HEK293 (cell line): ENCODE results near the gene ITPKC.

Source experiments
- KLF7 ChIP-seq: fragments of 450-650 bp; formaldehyde crosslinking; IDR thresholded peaks from 2 replicates; pipeline ENCODE4 v1.5.1; 2016; ENCODE audit warnings: missing biosample characterization, missing genetic modification characterization, borderline replicate concordance
- ZBTB7A ChIP-seq: fragments of 450-650 bp; formaldehyde crosslinking; IDR thresholded peaks from 2 replicates; pipeline ENCODE4 v1.5.1; 2016; ENCODE audit warnings: low read depth, missing biosample characterization, missing genetic modification characterization
- ZFP41 ChIP-seq: fragments of 450-650 bp; formaldehyde crosslinking; IDR thresholded peaks from 2 replicates; pipeline ENCODE4 v1.5.1; 2016; ENCODE audit warnings: missing biosample characterization, missing genetic modification characterization, borderline replicate concordance
- ZIC2 ChIP-seq: fragments of 450-650 bp; formaldehyde crosslinking; IDR thresholded peaks from 2 replicates; pipeline ENCODE4 v1.5.1; 2016; ENCODE audit warnings: missing biosample characterization, missing genetic modification characterization
- ZNF169 ChIP-seq: fragments of 450-650 bp; formaldehyde crosslinking; IDR thresholded peaks from 2 replicates; pipeline ENCODE4 v1.5.1; 2016; ENCODE audit warnings: missing biosample characterization, missing genetic modification characterization
- ZNF211 ChIP-seq: fragments of 450-650 bp; formaldehyde crosslinking; IDR thresholded peaks from 2 replicates; pipeline ENCODE4 v1.5.1; 2016; ENCODE audit warnings: low read depth, missing biosample characterization, missing genetic modification characterization
- ZNF24 ChIP-seq: fragments of 450-650 bp; formaldehyde crosslinking; IDR thresholded peaks from 2 replicates; pipeline ENCODE4 v1.5.1; 2016; ENCODE audit warnings: missing biosample characterization, missing genetic modification characterization
- ZNF600 ChIP-seq: fragments of 450-650 bp; formaldehyde crosslinking; IDR thresholded peaks from 2 replicates; pipeline ENCODE4 v1.5.1; 2016; ENCODE audit warnings: missing biosample characterization, missing genetic modification characterization
- ZNF621 ChIP-seq: fragments of 450-650 bp; formaldehyde crosslinking; IDR thresholded peaks from 2 replicates; pipeline ENCODE4 v1.5.1; 2017; ENCODE audit warnings: missing biosample characterization, missing genetic modification characterization
- ZNF629 ChIP-seq: fragments of 450-650 bp; formaldehyde crosslinking; IDR thresholded peaks from 2 replicates; pipeline ENCODE4 v1.5.1; 2017; ENCODE audit warnings: missing biosample characterization, missing genetic modification characterization
- ZNF660 ChIP-seq: fragments of 450-650 bp; IDR thresholded peaks from 2 replicates; pipeline ENCODE4 v1.5.1; 2018; ENCODE audit warnings: missing biosample characterization, mild to moderate bottlenecking, missing genetic modification characterization
- ZNF701 ChIP-seq: fragments of 450-650 bp; formaldehyde crosslinking; IDR thresholded peaks from 2 replicates; pipeline ENCODE4 v1.5.1; 2016; ENCODE audit warnings: missing biosample characterization, missing genetic modification characterization
- TF ChIP-seq, protein P1 (sequence below): fragments of 450-650 bp; formaldehyde crosslinking; conservative IDR thresholded peaks from 2 replicates; pipeline ENCODE4 v1.5.1; 2016; ENCODE audit warnings: low read depth, missing biosample characterization, missing genetic modification characterization
- TF ChIP-seq, protein P2 (sequence below): fragments of 450-650 bp; formaldehyde crosslinking; IDR thresholded peaks from 2 replicates; pipeline ENCODE4 v1.5.1; 2017; ENCODE audit warnings: missing biosample characterization, missing genetic modification characterization
- TF ChIP-seq, protein P3 (sequence below): fragments of 450-650 bp; formaldehyde crosslinking; IDR thresholded peaks from 2 replicates; pipeline ENCODE4 v1.5.1; 2016; ENCODE audit warnings: missing biosample characterization, missing genetic modification characterization, borderline replicate concordance
- TF ChIP-seq, protein P4 (sequence below): fragments of 450-650 bp; formaldehyde crosslinking; IDR thresholded peaks from 2 replicates; pipeline ENCODE4 v1.5.1; 2016; ENCODE audit warnings: missing biosample characterization, missing genetic modification characterization
- TF ChIP-seq, protein P5 (sequence below): fragments of 450-650 bp; formaldehyde crosslinking; IDR thresholded peaks from 2 replicates; pipeline ENCODE4 v1.5.1; 2017; ENCODE audit warnings: missing biosample characterization, missing genetic modification characterization
- TF ChIP-seq, protein P6 (sequence below): fragments of 450-650 bp; formaldehyde crosslinking; IDR thresholded peaks from 2 replicates; pipeline ENCODE4 v1.5.1; 2016; ENCODE audit warnings: missing biosample characterization, missing genetic modification characterization
- TF ChIP-seq, protein P7 (sequence below): fragments of 450-650 bp; formaldehyde crosslinking; conservative IDR thresholded peaks from 2 replicates; pipeline ENCODE4 v1.5.1; 2016; ENCODE audit warnings: low read depth, missing biosample characterization, missing genetic modification characterization

The ITPKC gene

DNA sequence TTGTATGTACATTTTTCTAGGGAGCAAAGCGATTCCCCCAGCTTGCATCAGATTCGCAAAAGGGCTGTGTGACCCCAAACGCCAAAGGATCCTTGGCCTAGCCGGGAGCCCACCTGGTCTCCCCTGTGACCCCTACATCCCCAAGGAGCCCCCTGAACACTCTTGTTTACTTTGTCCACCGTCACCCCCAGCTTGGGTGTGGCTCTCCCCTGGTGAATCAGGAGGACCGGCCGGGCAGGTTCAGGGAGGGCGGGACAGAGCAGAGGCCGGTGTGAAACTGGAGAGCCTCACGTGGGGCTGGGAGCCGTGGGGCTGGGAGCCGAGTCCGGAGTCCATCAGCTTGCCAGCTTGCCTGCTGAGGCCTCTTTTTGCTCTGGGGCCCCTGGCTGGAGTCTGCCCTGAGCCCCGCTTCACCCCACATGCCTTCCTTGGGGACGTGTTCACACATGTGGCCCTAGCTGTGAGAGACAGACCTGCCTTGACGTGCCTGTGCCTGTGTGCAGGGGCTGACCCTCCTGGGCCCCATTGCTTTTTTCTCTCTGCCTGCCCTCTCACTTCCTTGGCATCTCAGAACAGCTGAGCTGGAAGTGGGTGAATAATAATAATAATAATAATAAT is 2.0 kb downstream of the ITPKC start (continued):
- TF ChIP-seq, protein P1, sequence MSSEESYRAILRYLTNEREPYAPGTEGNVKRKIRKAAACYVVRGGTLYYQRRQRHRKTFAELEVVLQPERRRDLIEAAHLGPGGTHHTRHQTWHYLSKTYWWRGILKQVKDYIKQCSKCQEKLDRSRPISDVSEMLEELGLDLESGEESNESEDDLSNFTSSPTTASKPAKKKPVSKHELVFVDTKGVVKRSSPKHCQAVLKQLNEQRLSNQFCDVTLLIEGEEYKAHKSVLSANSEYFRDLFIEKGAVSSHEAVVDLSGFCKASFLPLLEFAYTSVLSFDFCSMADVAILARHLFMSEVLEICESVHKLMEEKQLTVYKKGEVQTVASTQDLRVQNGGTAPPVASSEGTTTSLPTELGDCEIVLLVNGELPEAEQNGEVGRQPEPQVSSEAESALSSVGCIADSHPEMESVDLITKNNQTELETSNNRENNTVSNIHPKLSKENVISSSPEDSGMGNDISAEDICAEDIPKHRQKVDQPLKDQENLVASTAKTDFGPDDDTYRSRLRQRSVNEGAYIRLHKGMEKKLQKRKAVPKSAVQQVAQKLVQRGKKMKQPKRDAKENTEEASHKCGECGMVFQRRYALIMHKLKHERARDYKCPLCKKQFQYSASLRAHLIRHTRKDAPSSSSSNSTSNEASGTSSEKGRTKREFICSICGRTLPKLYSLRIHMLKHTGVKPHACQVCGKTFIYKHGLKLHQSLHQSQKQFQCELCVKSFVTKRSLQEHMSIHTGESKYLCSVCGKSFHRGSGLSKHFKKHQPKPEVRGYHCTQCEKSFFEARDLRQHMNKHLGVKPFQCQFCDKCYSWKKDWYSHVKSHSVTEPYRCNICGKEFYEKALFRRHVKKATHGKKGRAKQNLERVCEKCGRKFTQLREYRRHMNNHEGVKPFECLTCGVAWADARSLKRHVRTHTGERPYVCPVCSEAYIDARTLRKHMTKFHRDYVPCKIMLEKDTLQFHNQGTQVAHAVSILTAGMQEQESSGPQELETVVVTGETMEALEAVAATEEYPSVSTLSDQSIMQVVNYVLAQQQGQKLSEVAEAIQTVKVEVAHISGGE (tag by site-specific recombination): no peak; the same call in 1 of the 2 replicates
- TF ChIP-seq ZNF629 (tag by site-specific recombination) (peak; percentile 20; the same call in 1 of the 2 replicates), ZNF600 (tag by site-specific recombination) (peak; percentile 64), ZNF701 (tag by site-specific recombination) (no peak), ZIC2 (tag by site-specific recombination) (peak; percentile 68), KLF7 (tag by site-specific recombination) (no peak; the same call in 1 of the 2 replicates), ZNF660 (tag by site-specific recombination) (peak; percentile 56; the same call in 1 of the 2 replicates), ZNF211 (tag by site-specific recombination) (no peak), ZNF621 (no peak), ZNF24 (tag by site-specific recombination) (peak; percentile 31; the same call in 1 of the 2 replicates), ZNF169 (tag by site-specific recombination) (no peak), ZFP41 (tag by site-specific recombination) (no peak), ZBTB7A (tag by site-specific recombination) (no peak)
- TF ChIP-seq, protein P2, sequence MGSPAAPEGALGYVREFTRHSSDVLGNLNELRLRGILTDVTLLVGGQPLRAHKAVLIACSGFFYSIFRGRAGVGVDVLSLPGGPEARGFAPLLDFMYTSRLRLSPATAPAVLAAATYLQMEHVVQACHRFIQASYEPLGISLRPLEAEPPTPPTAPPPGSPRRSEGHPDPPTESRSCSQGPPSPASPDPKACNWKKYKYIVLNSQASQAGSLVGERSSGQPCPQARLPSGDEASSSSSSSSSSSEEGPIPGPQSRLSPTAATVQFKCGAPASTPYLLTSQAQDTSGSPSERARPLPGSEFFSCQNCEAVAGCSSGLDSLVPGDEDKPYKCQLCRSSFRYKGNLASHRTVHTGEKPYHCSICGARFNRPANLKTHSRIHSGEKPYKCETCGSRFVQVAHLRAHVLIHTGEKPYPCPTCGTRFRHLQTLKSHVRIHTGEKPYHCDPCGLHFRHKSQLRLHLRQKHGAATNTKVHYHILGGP (tag by site-specific recombination): no peak
- TF ChIP-seq, protein P3, sequence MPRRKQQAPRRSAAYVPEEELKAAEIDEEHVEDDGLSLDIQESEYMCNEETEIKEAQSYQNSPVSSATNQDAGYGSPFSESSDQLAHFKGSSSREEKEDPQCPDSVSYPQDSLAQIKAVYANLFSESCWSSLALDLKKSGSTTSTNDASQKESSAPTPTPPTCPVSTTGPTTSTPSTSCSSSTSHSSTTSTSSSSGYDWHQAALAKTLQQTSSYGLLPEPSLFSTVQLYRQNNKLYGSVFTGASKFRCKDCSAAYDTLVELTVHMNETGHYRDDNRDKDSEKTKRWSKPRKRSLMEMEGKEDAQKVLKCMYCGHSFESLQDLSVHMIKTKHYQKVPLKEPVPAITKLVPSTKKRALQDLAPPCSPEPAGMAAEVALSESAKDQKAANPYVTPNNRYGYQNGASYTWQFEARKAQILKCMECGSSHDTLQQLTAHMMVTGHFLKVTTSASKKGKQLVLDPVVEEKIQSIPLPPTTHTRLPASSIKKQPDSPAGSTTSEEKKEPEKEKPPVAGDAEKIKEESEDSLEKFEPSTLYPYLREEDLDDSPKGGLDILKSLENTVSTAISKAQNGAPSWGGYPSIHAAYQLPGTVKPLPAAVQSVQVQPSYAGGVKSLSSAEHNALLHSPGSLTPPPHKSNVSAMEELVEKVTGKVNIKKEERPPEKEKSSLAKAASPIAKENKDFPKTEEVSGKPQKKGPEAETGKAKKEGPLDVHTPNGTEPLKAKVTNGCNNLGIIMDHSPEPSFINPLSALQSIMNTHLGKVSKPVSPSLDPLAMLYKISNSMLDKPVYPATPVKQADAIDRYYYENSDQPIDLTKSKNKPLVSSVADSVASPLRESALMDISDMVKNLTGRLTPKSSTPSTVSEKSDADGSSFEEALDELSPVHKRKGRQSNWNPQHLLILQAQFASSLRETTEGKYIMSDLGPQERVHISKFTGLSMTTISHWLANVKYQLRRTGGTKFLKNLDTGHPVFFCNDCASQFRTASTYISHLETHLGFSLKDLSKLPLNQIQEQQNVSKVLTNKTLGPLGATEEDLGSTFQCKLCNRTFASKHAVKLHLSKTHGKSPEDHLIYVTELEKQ (tag by site-specific recombination): no peak
- TF ChIP-seq, protein P4, sequence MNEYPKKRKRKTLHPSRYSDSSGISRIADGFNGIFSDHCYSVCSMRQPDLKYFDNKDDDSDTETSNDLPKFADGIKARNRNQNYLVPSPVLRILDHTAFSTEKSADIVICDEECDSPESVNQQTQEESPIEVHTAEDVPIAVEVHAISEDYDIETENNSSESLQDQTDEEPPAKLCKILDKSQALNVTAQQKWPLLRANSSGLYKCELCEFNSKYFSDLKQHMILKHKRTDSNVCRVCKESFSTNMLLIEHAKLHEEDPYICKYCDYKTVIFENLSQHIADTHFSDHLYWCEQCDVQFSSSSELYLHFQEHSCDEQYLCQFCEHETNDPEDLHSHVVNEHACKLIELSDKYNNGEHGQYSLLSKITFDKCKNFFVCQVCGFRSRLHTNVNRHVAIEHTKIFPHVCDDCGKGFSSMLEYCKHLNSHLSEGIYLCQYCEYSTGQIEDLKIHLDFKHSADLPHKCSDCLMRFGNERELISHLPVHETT (tag by site-specific recombination): no peak
- TF ChIP-seq, protein P5, sequence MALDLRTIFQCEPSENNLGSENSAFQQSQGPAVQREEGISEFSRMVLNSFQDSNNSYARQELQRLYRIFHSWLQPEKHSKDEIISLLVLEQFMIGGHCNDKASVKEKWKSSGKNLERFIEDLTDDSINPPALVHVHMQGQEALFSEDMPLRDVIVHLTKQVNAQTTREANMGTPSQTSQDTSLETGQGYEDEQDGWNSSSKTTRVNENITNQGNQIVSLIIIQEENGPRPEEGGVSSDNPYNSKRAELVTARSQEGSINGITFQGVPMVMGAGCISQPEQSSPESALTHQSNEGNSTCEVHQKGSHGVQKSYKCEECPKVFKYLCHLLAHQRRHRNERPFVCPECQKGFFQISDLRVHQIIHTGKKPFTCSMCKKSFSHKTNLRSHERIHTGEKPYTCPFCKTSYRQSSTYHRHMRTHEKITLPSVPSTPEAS (tag by site-specific recombination): no peak
- TF ChIP-seq, protein P6, sequence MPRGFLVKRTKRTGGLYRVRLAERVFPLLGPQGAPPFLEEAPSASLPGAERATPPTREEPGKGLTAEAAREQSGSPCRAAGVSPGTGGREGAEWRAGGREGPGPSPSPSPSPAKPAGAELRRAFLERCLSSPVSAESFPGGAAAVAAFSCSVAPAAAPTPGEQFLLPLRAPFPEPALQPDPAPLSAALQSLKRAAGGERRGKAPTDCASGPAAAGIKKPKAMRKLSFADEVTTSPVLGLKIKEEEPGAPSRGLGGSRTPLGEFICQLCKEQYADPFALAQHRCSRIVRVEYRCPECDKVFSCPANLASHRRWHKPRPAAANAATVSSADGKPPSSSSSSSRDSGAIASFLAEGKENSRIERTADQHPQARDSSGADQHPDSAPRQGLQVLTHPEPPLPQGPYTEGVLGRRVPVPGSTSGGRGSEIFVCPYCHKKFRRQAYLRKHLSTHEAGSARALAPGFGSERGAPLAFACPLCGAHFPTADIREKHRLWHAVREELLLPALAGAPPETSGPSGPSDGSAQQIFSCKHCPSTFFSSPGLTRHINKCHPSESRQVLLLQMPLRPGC (tag by site-specific recombination): no peak
- TF ChIP-seq, protein P7, sequence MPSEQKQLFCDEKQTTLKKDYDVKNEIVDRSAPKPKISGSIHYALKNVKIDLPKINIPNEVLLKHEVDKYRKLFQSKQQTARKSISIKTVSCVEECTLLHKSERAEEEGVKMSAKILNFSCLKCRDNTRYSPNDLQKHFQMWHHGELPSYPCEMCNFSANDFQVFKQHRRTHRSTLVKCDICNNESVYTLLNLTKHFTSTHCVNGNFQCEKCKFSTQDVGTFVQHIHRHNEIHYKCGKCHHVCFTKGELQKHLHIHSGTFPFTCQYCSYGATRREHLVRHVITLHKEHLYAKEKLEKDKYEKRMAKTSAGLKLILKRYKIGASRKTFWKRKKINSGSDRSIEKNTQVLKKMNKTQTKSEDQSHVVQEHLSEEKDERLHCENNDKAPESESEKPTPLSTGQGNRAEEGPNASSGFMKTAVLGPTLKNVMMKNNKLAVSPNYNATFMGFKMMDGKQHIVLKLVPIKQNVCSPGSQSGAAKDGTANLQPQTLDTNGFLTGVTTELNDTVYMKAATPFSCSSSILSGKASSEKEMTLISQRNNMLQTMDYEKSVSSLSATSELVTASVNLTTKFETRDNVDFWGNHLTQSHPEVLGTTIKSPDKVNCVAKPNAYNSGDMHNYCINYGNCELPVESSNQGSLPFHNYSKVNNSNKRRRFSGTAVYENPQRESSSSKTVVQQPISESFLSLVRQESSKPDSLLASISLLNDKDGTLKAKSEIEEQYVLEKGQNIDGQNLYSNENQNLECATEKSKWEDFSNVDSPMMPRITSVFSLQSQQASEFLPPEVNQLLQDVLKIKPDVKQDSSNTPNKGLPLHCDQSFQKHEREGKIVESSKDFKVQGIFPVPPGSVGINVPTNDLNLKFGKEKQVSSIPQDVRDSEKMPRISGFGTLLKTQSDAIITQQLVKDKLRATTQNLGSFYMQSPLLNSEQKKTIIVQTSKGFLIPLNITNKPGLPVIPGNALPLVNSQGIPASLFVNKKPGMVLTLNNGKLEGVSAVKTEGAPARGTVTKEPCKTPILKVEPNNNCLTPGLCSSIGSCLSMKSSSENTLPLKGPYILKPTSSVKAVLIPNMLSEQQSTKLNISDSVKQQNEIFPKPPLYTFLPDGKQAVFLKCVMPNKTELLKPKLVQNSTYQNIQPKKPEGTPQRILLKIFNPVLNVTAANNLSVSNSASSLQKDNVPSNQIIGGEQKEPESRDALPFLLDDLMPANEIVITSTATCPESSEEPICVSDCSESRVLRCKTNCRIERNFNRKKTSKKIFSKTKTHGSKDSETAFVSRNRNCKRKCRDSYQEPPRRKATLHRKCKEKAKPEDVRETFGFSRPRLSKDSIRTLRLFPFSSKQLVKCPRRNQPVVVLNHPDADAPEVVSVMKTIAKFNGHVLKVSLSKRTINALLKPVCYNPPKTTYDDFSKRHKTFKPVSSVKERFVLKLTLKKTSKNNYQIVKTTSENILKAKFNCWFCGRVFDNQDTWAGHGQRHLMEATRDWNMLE (tag by site-specific recombination): no peak
